Activated T-helper 1 cell treated with Interleukin-2 at 50 U/mL for 16 hours (primary cell): ENCODE results near the gene GSG1.
"Not testable (repeated sequence)": the region's sequence is repeated elsewhere in the genome, so short reads cannot be mapped to it uniquely, and the experiment has no call there.

Source experiments
- DNase-seq: peaks from one replicate; pipeline ENCODE4 v3.0.0-alpha.2; 2020; ENCODE audit warnings: low read depth

GSG1 gene

DNA sequence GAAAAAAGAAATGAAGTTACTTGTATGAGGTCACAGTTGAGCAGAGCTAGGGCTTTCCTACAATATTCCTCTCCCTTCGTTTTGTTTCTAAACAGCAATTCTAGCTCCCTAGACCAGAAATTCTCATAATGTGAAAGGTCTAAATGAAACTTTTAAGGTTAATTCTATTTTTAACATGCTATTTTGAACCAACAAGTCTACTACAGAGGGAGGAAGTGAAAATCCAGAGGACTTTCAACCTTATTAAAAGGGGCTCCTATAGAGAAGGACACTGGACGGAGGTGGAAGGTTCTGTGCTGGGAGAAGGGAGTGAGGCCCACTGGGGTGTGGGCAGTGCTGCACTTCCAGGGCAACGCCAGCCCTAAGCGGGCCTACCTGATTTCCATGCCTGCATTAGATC lies 13.4 kb downstream of the GSG1 start:
- DNase-seq = no peak

DNA sequence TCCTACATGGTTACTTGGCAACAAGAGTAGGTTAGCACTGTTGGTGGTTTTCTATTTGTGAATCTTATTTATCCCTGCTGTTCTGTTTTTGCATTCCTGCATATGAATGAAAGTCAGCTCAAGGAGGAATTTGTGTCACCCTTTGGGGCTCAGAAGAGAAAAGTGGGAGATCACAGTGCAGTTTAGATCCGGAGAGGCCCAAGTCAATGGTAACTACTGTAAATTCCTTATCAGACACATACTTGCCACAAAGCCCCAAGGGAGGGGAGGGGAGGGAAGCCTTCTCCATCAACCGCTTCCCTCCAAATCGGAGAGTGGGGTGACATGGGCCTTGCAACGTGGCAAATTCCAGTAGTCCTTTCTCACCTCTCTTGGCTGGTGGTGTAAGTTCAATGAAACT lies 15.0 kb downstream of the GSG1 start:
- DNase-seq = no peak

DNA sequence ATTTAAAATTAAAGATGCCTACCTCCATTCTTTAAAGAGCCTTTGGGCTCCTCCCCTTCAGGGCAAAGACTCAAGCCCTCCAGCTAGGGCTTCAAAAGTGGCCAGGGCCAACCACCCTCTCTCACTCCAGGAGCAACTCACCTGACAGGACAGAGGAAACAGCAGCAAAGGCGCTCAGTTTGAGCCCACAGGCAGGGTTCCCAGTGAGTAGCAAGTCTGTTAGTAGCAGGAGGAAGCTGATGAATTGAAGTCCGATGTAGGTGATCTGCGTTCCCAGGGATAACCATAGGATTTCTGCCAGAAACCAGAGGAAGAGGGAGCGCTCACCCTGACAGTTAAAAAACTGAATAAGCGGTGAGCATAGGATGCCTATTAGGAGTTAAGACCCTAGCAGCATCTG lies 15.7 kb downstream of the GSG1 start:
- DNase-seq = no peak

DNA sequence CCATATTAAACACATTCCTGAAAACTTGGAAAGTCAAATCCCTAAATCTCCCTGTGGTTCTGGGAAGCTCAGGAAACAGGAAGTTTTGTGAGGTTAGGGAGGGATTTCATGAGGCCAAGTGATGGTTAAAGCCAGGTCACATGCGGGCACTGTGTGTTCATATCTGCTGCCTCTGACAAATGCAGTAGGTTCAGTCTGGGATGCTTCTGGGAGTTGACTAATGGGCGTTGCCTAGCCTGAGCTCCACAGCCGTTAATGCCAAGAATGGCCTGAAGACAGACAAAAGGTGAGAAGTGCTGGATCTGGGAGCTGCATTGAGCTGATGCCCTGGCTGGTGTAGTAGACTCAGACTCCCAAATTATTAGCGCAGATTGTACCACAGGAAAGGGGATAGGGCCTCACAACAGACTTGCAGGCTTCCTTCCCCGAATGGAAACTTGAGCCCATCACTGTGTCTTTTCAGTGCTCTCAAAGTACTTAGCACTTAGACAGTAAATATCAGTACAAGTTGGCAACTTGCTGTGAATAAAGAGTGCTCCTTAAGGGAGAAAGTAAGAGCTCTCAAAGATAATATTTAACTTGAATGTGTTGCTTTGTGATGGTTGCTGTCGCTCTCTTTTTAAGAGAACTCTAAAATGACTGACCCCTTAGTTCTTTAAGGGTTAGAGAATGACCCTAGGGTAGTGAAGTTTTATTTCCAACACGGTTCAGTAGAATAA lies 17.3 kb downstream of the GSG1 start:
- DNase-seq = no peak

DNA sequence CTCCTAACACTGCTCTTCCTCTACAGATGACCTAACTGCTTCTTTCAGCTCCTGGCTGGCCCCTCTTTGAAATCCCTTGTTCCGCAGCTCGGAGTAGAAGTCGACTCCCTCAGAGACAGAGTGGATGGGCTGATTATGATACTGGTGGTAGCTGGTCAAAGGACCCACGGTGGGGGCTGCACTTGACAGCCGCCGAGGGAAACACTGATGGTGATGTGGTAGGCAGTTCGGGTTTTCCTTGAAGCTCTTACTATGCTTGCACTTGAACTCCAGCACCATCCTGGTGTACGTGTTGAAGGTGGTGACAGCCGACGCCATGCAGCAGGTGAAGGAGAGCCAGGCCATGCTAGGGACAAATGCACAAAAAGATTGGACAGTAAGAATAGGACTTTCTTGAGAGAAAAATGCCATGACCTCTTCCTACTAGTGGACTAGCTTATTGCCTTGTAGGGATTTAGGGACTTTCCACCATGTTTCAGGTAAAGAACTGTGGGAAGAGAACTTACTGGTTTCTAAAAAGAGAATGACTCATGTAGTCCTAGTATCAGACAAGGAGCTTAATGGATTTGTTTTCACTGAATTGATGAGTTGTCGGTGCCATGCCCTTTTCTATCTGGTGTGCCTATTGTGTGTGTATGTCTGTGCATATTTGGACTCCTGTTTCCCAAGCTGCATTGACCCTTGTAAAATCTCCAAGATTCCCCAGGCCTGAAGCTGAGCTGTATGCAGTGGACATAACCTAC lies 18.4 kb downstream of the GSG1 start:
- DNase-seq = no peak

DNA sequence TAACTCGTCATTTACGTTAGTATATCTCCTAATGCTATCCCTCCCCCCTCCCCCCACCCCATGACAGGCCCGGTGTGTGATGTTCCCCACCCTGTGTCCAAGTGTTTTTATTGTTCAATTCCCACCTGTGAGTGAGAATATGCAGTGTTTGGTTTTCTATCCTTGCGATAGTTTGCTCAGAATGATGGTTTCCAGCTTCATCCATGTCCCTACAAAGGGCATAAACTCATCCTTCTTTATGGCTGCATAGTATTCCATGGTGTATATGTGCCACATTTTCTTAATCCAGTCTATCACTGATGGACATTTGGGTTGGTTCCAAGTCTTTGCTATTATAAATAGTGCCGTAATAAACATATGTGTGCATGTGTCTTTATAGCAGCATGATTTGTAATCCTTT lies 19.8 kb downstream of the GSG1 start:
- DNase-seq = not testable (repeated sequence)

DNA sequence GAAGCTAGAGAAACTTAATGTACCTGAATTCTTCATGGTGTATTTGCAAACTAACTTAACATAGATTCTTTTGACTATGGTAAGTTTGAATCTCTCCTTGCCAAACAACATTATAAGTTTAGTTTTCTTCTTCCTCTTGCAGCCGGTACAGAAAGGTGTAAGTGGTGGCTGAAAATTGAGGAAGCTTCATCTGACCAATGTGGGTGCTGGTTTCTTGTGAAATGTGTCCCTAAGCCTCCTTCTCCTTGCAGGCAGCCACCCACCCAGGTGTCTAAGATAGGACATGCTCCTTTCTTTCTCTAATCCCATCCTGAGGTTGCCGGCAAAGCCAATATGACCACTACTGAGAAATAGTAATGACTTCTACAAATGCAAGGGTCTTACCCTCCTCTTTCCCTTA lies 20.6 kb downstream of the GSG1 start:
- no peak for DNase-seq

DNA sequence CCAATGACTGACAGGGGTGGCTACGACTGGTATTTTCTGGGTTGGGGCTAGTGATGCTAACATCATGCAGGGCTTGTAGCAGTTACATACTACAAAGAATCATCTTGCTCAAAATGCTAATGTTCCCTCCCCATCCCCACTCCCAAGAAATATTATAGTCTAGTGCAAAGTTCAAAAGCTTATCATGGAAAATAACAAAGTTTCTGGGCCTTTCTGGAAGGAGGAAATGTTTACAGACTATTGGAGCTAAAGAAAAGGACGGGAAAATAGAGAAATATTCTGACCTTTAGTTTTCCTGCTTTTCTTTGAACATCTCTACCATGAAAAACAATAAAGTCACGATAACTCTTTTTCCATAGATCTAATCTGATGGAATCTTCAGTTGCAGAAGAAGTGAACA lies 23.2 kb downstream of the GSG1 start:
- no peak for DNase-seq

DNA sequence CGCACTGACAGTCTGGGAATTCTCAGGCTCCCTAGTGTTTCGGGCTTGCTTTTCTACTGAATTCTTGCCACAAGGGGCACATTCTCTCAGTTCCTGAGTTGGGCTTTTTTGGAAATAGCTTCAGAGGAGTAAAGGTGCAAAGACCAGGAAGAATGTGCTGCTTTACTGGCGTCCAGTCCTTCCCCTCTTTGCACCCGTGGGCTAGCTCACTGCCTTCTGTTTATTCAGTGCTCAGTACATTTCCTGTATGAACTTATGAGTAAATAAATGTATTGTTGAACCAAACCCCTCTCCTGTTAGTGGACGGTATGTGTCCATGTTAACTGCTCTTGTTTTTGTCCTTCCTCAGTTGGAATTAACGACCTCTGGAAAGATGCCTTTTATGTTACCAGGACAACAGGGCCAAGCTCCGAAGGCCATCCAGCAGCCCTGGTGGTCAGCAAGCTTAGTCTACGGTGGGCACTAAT lies 24.0 kb downstream of the GSG1 start:
- no peak for DNase-seq

DNA sequence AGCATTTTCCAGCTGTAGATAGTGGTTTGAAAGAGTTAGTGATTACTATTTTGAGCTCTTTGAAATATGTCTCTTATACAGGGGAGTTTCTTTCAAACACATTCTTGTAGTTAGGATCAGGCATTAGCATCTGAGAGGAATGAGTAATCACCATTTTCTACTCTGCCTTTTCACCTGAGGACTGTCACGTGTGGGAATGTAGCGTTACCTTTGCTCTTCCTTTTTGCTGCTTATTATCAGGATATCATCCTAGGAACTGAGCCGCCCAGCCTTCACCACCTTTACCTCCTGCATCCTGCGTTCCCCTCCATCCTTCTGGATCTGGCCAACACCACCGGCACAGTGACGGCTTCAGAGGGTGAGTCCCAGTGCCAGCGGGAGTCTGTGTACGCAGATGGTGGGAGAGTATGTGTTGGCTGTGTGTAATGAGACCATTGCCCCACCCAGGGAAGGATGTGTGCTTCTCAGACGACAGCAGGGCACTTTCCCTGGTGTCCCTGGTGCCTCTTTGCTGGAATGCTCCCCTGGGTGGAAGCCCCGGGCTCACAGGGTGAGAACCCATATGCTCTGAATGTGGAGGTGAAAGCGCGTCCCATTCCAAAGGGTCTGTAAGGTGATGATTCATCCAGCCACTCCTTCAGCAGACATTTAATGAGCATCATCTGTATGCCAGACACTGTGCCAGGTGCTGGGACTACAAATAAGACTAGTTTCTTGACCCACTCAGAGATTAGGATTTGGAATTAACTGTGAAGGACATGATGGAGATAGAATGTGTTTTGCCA lies 27.5 kb downstream of the GSG1 start:
- no peak for DNase-seq

DNA sequence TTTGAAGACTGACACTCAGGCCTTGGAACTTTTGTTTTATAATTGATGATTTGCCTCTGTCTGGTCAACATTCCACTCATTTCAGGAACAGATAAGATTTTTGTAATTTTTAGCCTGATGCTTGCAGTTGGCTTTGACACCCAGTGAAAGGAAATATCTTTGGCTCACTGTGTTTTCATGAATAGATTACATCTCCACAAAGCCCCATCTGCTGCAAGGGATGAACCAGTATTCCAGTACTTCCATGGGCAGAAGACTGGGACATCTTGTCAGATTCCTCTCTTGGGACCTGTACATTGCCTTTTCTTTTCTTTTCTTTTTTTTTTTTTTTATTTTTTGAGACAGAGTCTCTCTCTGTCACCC lies 28.4 kb downstream of the GSG1 start:
- no peak for DNase-seq

DNA sequence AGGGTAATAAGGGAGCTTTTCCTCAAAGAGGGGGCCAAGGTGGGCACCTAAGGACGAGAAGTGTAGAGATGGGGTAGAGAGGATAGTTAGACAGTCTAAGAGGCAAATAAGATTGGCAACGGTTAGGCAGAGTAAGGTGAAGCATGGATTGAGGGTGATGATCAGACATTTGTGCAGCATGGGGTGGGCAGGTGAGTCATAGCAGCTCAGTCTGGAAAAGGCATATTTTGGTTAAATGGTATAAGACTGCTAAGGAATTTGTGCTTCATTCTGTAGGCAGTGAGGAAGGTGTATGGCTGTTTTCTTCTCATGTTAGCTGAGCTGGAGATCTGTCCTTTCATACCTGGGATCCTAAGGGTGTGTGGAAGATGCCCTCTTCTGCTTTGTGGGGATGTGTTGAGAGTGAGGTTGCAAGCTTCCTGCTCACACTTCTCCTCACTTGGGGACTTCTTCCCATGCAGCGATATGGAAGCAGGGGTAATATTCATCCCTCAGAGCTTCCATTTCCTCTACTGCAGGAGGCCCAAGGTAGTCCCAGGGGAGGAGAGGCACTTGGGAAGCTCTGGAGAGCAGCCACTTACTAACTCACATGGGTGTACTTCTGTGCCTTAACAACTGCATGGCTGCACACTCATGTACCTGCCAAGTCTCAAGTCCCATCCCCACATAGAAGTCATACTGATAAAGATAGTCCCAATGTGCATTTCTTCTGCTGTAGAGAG lies 28.9 kb downstream of the GSG1 start:
- DNase-seq = no peak

DNA sequence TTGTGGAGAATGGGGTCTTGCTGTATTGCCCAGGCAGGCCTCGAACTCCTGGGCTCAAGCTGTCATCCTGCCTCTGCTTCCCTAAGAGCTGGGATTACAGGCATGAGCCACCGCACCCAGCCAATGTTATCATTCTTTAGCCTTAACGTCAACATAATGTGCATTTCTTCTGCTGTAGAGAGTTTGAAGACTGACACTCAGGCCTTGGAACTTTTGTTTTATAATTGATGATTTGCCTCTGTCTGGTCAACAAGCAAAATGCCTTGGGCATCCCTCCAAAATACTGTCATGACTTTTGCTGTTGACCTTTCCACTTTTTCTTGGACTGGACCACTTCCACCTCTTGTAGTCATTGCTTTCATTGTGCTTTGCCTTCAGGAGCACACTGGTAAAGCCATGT lies 30.3 kb downstream of the GSG1 start:
- no peak for DNase-seq

DNA sequence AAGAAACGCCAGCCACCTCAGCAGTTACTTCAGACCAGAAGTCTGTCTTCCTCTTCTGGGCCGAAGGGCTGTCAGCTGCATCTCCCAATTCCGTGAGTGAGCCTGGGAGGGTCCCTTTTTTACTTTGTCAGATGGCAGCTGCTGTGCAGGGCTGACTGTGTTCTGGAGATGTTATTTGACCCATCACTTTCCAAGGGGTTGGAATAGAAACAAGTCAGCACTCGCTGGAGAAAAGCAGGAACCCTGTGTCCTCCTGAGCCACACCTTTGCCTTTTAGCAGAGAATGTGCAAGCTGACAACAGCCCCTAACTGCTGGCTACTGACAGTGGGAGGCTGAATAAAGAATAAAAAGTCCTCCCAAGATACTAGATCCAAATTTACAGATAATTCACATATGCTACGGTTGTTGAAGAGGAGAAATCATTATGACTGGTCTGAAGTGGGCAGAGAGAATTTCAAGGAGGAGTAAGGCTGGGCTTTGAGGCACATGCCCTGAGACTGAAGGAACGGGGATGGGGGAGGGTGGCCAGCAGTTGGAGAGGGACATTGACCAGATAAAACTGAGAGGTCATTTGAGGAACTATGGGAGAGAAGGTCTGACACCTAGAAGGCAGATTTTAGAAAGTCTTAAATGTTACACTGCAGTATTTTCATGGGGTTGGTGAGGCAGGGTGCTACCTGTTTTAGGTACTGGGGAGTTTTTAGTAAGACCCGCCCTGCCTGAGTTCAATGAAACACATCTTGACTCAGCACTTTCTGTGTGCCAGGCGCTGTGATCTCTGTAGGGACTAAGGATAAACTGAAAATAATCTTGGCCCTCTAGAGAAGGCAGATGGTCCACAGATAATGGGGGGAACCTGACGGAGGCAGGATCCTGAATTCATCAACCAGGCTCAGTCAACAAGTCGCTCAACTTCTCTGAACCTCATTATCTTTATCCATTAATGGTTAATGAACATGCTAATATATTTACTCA lies 31.9 kb downstream of the GSG1 start:
- no peak for DNase-seq

DNA sequence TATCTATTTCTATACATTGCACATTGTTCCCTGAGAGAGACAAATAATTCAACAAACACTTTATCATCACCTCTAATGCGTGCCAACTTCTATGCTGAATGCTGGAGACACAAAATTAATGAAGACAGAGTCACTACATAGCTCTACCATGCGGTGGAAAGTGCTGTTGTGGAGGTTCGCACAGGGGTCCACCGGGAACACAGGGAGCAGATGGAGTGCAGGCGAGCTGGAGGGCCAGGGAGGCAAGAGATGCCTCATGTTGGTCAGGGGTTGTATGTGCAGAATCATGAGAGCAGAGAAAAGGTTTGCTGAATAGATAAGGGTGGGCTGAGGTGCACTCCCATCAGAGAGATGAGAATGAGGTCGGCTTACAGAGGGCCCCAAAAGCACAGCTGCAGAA lies 34.1 kb downstream of the GSG1 start:
- no peak for DNase-seq

DNA sequence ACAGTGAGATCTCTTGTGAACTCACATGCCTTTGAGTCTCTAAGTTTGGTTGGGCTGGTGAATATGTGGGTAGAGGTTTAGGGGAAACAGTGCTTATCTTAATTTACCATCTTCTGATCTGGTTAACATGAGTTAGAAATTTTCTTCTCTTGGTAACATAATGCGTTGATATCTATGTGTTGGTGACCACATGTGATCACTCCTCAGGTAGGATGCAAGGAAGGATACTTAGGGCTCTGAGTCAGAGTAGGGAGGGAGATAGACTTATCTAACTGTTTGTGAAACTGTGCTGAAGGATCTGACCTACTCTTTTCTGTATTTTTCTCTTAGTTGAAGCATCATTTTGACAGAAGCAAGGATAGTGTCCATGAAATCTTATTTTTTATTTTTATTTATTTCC lies 36.1 kb downstream of the GSG1 start:
- no peak for DNase-seq

DNA sequence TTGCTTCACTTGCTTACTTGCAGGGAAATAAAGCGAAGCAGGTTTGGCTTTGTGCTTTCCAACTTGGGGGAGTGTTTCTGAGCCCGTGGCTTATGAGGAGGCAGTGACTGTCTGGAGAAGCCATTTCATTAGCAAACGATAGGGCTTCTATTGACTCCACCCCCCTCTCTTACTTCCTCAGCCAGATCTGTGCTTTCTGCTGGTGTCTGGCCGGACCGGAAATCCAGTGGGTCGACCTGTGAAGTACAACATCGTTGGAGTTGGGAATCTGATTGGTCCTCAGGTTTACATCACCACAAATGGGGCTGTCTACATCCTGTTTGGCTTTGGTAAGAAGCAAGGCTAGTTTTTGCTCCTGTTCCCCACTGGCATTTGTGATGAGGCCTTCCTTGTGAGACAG lies 37.0 kb downstream of the GSG1 start:
- no peak for DNase-seq

DNA sequence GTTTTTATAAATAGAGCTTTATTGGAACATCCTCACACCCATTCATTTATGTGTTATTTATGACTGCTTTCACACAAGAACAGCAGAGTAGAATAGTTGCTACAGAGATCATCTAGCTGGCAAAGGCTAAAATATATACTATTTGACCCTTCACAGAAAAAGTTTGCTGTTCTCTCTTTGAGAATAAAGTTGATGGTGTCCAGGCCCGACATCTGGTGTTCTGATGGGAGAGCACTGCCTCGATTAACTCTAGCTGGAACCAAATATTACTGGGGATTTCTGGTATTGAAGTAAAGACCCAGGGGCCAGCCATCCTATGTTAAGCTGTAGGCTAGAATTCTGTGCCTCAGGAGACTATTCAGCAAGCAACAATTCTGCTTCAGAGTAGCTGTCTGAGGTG lies 37.5 kb downstream of the GSG1 start:
- DNase-seq = no peak

DNA sequence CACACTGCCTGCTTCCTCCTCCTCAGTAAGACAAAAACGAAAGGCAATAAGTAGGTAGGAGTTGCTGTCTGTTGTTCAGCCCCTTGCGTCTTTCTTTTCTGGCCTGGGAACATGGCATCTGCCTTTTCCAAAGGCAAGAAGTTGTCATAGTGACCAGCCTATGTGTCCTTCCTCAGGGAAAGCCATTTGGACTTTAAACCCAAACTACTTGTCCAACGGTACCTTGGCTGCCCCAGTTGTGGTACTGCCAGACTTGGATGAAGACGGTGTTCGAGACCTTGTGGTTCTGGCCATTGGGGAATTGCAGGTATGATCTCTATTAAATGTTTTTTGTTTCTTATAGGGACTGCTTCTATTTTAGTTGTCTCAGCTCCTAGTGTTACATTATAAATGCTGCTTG lies 40.8 kb downstream of the GSG1 start:
- no peak for DNase-seq

DNA sequence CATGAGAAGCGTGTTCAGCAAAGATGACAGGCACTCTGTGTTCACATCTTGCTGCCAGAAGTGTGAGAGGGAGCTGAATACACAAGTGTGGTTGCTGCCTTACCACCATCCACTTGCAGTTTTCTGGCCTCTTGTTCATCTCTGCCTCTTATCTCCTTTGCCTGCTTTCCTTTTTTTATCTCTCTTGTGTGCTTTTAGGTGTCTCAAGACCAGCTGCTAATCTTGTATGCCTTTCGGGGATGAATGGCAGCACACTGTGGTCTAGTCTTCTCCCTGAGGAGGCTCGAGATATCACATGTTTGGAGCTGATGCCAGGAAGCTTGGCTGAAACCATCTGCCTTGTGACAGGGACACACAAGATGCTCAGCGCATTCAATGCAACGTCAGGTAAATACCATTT lies 42.1 kb downstream of the GSG1 start:
- DNase-seq = no peak

DNA sequence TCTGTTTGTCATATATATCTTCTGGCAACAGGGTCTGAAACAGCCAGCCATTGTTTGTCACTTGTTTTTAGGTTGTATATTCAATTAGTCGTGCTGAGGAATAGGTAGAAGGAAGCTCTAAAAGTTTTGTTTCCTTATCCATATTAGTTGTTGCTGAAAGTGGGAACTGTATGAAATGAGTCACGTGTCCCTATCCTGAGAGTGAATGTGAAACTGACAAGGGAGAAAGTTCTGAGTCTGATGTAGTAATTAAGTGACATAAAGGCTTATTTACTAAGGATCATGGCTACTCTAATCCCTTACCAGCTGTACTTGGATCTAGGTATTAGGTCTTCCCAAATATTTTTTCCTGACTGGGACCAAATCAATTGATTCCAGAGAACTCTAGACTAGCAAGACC lies 42.9 kb downstream of the GSG1 start:
- DNase-seq = no peak
